Measurements from ENCODE around the gene FLT3.

- TF ChIP-seq CTCF (IDR thresholded peaks at IDR 0.05) (no peak), POLR2AphosphoS5 (IDR thresholded peaks at IDR 0.05; ENCODE audit: insufficient read depth in 1 of 2, low read depth in 1 of 2) (no peak)
These were observed at the start of gene FLT3 for GRCh38 chr13:28100150-28101121.
